PC-9 (cell line): ENCODE results near the gene PPP2R5C. TPM values are rescaled to one million over a fixed set of nuclear protein-coding genes. Genes with fewer than 3 reads are reported as not detected.

Experiments used
- BruUV-seq: library from RNA; stranded (reverse); fragments of 400-500 nt; replicated peaks from 2 replicates; lab custom pipeline; 2021; lab: Mats Ljungman, UMichigan
- CTCF ChIA-PET: fragments of 300-600 bp; sonication (Branson Sonifier 250); formaldehyde crosslinking; loops from one replicate; lab custom pipeline; 2022; ENCODE audit warnings: antibody characterized with exemption; lab: Charles Lee
- POLR2A ChIA-PET: fragments of 300-600 bp; sonication (Branson Sonifier 250); formaldehyde crosslinking; loops from one replicate; lab custom pipeline; 2022; ENCODE audit warnings: antibody characterized with exemption; ENCODE audit not compliant: unreplicated experiment; lab: Charles Lee
- DNase-seq, 2 experiments: peaks; one replicate each; pipeline versions ENCODE4 v3.0.0 to v3.0.0-alpha.2; 2015 to 2022; ENCODE audit warnings: mixed read lengths in 1 of 2
- H2AFZ ChIP-seq: fragments of 200-600 bp; sonication (generic); 2 replicates; pipeline ENCODE4 v1.8.1; 2017; ENCODE audit warnings: antibody characterized with exemption
- H3F3A ChIP-seq: fragments of 200-600 bp; sonication (generic); 2 replicates; pipeline ENCODE4 v1.8.1; 2017; ENCODE audit warnings: antibody characterized with exemption, mild to moderate bottlenecking, low read depth; ENCODE audit not compliant: insufficient read depth
- H3K27ac ChIP-seq: fragments of 200-600 bp; sonication (generic); 2 replicates; pipeline ENCODE4 v1.6.1; 2016; ENCODE audit warnings: mixed run types
- H3K27me3 ChIP-seq: fragments of 200-600 bp; sonication (generic); 2 replicates; pipeline ENCODE4 v1.6.1; 2016; ENCODE audit warnings: low read depth, mixed run types; ENCODE audit not compliant: insufficient read depth
- H3K36me3 ChIP-seq: fragments of 200-600 bp; sonication (generic); 2 replicates; pipeline ENCODE4 v1.6.1; 2016; ENCODE audit warnings: low read depth, mixed run types
- H3K4me1 ChIP-seq: fragments of 200-600 bp; sonication (generic); replicated peaks from 2 replicates; pipeline ENCODE4 v1.6.1; 2016; ENCODE audit warnings: mixed run types; ENCODE audit not compliant: insufficient read depth
- H3K4me2 ChIP-seq: fragments of 200-600 bp; sonication (generic); 2 replicates; pipeline ENCODE4 v1.6.1; 2017; ENCODE audit warnings: mixed run types
- H3K4me3 ChIP-seq: fragments of 200-600 bp; sonication (generic); 2 replicates; pipeline ENCODE4 v1.6.1; 2016; ENCODE audit warnings: mixed run types
- H3K79me2 ChIP-seq: fragments of 200-600 bp; sonication (generic); 2 replicates; pipeline ENCODE4 v1.6.1; 2017; ENCODE audit warnings: low read depth, mixed run types
- H3K9me2 ChIP-seq: fragments of 200-600 bp; sonication (generic); 2 replicates; pipeline ENCODE4 v1.8.1; 2017; ENCODE audit warnings: mild to moderate bottlenecking; ENCODE audit not compliant: insufficient read depth
- H3K9me3 ChIP-seq: fragments of 200-600 bp; sonication (generic); 2 replicates; pipeline ENCODE4 v1.8.1; 2016; ENCODE audit warnings: low read depth; ENCODE audit not compliant: insufficient read depth
- H4K20me1 ChIP-seq: fragments of 200-600 bp; sonication (generic); 2 replicates; pipeline ENCODE4 v1.8.1; 2017; ENCODE audit not compliant: insufficient read depth
- CTCF ChIP-seq: fragments of 200-600 bp; sonication (generic); conservative IDR thresholded peaks from 2 replicates; pipeline ENCODE4 v1.6.1; 2017; ENCODE audit warnings: mixed run types, antibody characterized with exemption, mild to moderate bottlenecking, moderate library complexity
- EZH2 ChIP-seq: fragments of 200-600 bp; sonication (generic); IDR thresholded peaks from 2 replicates; pipeline ENCODE4 v1.8.0; 2017; ENCODE audit warnings: antibody characterized with exemption, low read depth
- intact Hi-C: fragments of 100-400 bp; cut with micrococcal nuclease; formaldehyde crosslinking; loops from one replicate; pipeline ENCODE4 v1.10.0; 2022; ENCODE audit not compliant: unreplicated experiment
- total RNA-seq: library from RNA; stranded (reverse); gene quantifications from 2 replicates; pipeline ENCODE4 v1.2.3, GENCODE V29; 2021

Gene PPP2R5C
- total RNA-seq, 1 experiment from 2014 or later: 401 TPM

GRCh38 chr14:101726295-101726953, 35.1 kb upstream of the PPP2R5C start:
- POLR2A ChIA-PET: no interaction called here
- Histone ChIP-seq H3K9me2 (no peaks in the 10 kb centered on the region; the same call in 1 of the 2 replicates), H2AFZ (no peak overlapping the region), H3F3A (peaks cover 39% of the 10 kb centered on the region), H3K27ac (no peak overlapping the region), H3K4me3 (no peak overlapping the region), H4K20me1 (no peaks in the 10 kb centered on the region), H3K4me2 (no peak overlapping the region), H3K9me3 (no peaks in the 10 kb centered on the region), H3K36me3 (no peaks in the 10 kb centered on the region), H3K4me1 (peaks cover 34% of the 10 kb centered on the region), H3K27me3 (no peaks in the 10 kb centered on the region), H3K79me2 (peaks cover 13% of the 10 kb centered on the region)
- no peak for TF ChIP-seq CTCF
- TF ChIP-seq EZH2: no peak
- no TSS peak for BruUV-seq
- peak in 1 of 2 experiments; percentile 35 for DNase-seq
- intact Hi-C loops: no loop called here
- CTCF ChIA-PET: no interaction called here

GRCh38 chr14:101726954-101727302, 34.6 kb upstream of the PPP2R5C start:
- peaks cover 39% of the 10 kb centered on the region for H3F3A ChIP-seq
- ChIA-PET POLR2A (no interaction called here), CTCF (no interaction called here)
- H3K27ac ChIP-seq: no peak overlapping the region
- H3K79me2 ChIP-seq: peaks cover 13% of the 10 kb centered on the region
- no peaks in the 10 kb centered on the region for H3K9me3 ChIP-seq
- H3K9me2 ChIP-seq: no peaks in the 10 kb centered on the region; the same call in 1 of the 2 replicates
- BruUV-seq: no TSS peak
- intact Hi-C loops: no loop called here
- no peak overlapping the region for H3K4me2 ChIP-seq
- no peaks in the 10 kb centered on the region for H3K36me3 ChIP-seq
- DNase-seq: peak in 1 of 2 experiments; percentile 17
- TF ChIP-seq EZH2: no peak
- H3K4me1 ChIP-seq: peaks cover 34% of the 10 kb centered on the region
- no peaks in the 10 kb centered on the region for H3K27me3 ChIP-seq
- H3K4me3 ChIP-seq: no peak overlapping the region
- no peaks in the 10 kb centered on the region for H4K20me1 ChIP-seq
- no peak overlapping the region for H2AFZ ChIP-seq

GRCh38 chr14:101727611-101728366, 33.7 kb upstream of the PPP2R5C start:
- Histone ChIP-seq H3K9me3 (no peaks in the 10 kb centered on the region), H3K79me2 (peaks cover 13% of the 10 kb centered on the region), H2AFZ (no peak overlapping the region), H4K20me1 (no peaks in the 10 kb centered on the region), H3K27me3 (no peaks in the 10 kb centered on the region), H3K4me2 (no peak overlapping the region), H3K27ac (no peak overlapping the region), H3K36me3 (no peaks in the 10 kb centered on the region), H3K4me3 (no peak overlapping the region), H3K9me2 (no peaks in the 10 kb centered on the region; the same call in 1 of the 2 replicates), H3F3A (peaks cover 40% of the 10 kb centered on the region), H3K4me1 (peaks cover 36% of the 10 kb centered on the region)
- DNase-seq: peak in 1 of 2 experiments; percentile 29
- CTCF ChIA-PET: no interaction called here
- intact Hi-C loops: no loop called here
- BruUV-seq: no TSS peak
- TF ChIP-seq CTCF (no peak), EZH2 (no peak)
- POLR2A ChIA-PET: no interaction called here
